HG03066 (cell line): ENCODE measurements around the gene CRACDL.

Experiments
- ATAC-seq: cut with Tn5 transposase; IDR thresholded peaks from one replicate; pipeline ENCODE4 v1.9.1; 2021; ENCODE audit warnings: low read depth; ENCODE audit not compliant: unreplicated experiment

CRACDL gene

DNA sequence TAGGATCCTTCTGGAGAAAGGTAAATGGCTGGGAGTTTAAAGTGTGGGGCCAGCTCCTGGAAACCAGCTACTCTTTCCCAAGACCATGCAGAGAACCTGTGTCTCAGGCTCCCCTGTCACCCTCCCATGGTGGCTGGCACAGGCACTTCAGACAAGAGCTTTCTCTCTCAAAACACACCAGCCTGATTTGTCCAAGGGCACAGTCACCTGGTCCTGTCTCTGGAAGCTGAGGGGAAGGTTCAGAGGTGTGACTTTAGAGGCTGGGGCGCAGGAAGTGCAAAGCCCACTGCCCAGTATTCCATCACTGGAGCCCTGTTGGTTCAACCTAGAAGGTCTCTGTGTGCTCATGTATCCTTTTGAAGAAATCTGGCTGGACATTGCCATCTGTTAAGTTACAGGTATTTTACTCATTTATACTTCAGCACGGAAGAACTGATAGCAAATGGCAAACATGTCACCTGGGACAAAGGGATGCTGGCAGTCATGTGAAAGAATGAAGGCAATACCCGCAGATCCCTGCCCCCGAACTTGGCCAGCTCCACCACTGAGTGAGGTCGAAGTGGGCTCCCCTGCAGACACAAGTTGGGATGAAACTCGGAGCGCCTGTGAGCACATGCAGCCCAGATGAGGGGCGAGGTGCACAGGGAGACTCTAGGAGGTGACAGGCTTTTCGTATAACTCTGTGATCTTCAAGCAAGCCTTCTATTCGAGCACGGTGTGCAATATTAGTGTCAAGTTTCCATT is 108.2 kb downstream of the CRACDL start:
- no peak for ATAC-seq

GRCh38 chr2:98826856-98827255 is 109.2 kb downstream of the CRACDL start:
- ATAC-seq = no peak

DNA sequence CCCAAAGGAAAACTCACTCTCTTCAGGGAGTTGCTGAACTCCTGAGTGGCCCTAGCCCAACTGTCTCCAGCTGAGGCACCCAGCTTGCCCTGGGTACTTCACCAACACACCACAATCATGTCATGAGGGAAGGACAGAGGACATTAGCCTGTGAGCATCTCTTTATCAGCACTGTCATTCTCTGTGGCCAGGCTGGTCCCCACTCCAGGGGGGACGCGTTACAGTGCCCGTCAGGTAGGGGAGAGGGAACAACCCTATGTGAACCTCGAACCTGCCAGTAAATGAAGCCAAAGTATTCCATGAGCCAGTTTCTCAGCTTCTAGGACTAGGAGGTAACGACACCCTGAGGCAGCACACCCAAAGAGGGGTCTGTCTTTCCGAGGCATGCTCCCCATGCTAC is 110.2 kb downstream of the CRACDL start:
- no peak for ATAC-seq

- no peak for ATAC-seq
These were observed 110.6 kb downstream of the CRACDL start for GRCh38 chr2:98825404-98825803.

- ATAC-seq = no peak
These were observed 111.0 kb downstream of the CRACDL start for GRCh38 chr2:98825020-98825350.

DNA sequence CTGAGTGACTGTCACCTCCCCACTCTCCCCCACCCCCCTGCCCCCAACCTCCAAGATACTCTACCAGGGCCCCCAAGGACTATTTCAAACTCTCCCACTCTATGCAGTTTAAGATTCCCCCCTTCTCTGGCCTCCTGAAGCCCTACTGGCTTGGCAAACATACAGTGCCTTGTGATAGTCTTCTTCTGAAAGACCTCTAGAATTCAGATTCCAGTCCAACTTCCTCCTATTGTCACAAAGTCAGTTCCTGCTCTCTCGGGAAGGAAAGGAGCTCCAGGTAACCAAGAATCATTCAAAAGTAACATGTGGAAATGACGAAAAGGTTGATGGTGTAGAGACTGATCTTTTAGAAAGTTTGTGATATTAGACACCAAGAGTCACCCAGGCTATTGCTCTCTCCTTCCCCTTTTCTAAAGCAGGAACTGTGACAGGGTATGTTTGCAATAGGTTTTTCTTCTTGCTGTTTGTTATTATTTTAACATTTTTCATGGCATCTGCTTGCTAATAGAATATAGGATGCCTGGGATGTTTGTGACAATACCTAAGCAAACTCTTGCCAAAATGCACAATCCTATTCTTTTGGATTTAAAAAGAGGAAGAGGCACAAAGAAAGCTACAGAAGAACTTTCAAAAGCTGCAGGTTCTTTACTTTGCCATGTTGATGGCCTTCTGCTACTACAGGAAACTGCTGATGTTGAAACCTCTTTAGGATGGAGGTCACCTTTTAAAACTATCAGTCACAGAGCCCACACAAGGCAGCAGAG is 111.6 kb downstream of the CRACDL start:
- no peak for ATAC-seq

DNA sequence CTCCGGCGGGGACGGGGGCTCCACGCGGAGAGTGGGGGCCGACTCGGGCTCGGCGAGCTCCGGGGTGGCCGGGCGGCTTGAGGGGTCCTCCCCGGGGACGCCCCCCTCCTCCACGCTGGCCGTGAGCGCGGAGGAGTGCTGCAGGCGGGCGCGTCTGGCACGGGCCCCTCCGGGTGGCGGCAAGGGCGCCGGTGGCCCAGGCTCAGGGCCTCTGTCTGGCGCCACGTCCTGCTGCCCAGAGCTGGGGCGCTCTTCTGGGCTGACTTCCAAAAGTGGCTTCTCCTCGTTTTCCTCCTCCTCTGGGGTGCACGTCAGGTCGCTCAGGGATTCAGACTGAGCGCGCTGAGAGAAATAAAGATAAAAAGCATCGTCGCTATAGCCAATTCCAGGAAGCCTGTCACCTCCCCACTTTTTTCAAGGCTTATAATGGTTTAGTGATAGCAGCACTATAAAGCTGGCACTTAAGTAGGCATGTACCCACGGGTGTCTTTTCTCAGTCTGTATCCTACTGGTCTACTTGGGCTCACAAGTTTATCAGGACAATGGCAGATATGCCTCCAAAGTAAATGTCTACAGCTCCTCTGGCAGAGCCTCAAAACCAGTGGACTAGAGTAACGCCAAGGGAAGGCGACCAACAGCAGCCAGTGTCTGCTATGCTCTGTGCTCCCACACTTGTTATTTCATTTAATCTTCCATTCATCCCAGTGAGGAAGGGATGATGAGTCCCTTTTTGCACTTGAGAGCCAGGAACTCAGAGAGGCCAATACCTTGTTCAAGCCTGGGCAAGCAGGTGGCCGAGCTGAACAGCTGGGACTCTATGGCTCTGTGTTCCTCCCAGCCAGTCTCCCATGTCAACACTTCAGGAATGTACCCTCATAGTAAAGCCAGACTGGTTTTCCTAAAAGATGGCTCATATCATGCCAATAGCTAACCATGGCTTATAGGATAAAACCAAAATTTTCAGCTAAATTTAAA is 112.5 kb downstream of the CRACDL start:
- no peak for ATAC-seq

- no peak for ATAC-seq
These were observed 113.5 kb downstream of the CRACDL start for GRCh38 chr2:98822301-98823164.

GRCh38 chr2:98821629-98822135 is 114.3 kb downstream of the CRACDL start:
- no peak for ATAC-seq

GRCh38 chr2:98819231-98819766 is 116.7 kb downstream of the CRACDL start:
- no peak for ATAC-seq

GRCh38 chr2:98818164-98818563 is 117.9 kb downstream of the CRACDL start:
- ATAC-seq = no peak

DNA sequence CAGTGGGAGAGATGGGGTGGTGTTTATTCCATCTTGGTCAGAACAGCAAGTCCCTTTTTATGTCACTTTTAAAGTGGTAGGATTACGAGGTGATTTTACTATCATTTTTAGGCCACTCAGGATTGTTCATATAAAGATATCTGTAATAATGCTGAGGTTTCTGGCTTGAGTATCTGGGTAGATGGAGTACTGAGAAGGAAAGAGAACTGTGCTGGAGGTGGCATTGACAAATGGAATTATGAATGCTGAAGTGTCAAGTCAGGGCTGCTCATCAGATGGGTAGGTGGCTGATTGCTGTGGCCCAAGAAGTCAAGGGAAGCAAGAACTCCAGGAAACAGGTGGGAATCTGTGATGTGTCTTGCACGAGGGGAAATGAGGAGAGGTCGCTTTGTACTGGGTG is 119.7 kb downstream of the CRACDL start:
- ATAC-seq = no peak

GRCh38 chr2:98815795-98816194 is 120.2 kb downstream of the CRACDL start:
- no peak for ATAC-seq

GRCh38 chr2:98811766-98812165 is 124.3 kb downstream of the CRACDL start:
- no peak for ATAC-seq

GRCh38 chr2:98810588-98810928 is 125.5 kb downstream of the CRACDL start:
- ATAC-seq = no peak

- no peak for ATAC-seq
These were observed 126.0 kb downstream of the CRACDL start for GRCh38 chr2:98809878-98810587.

GRCh38 chr2:98809116-98809515 is 126.9 kb downstream of the CRACDL start:
- ATAC-seq = no peak

GRCh38 chr2:98808546-98808945 is 127.5 kb downstream of the CRACDL start:
- no peak for ATAC-seq

DNA sequence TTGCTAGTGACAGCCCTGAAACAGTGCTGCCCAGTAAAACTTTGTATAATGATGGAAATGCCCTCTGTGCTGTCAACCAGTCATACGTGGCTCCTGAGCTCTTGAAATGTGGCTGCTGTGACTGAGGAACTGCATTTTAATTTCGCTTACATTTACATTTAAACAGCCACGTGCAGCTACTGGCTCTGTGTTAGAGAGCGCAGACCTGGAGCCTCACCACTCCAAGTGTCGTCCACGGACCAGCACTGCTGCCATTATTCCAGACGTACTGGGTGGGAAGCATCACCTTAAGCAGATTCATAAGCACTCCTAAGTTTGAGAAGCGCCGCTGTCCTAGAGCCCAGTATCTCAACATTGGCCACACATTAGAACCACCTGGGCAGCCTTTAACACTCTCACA is 128.1 kb downstream of the CRACDL start:
- ATAC-seq = no peak
